Neuronal stem cell (in vitro differentiated cells): ENCODE measurements around the gene LTBP4.

Experiments
- DNase-seq: peaks from one replicate; pipeline ENCODE4 v3.0.0-alpha.2; 2013; ENCODE audit warnings: low spot score
- H2AFZ ChIP-seq: one replicate; pipeline ENCODE4 v1.6.1; 2013; ENCODE audit warnings: mild to moderate bottlenecking, low read length, inconsistent platforms
- H2AK5ac ChIP-seq: 2 replicates; pipeline ENCODE4 v1.6.1; 2013; ENCODE audit warnings: low read depth, mild to moderate bottlenecking, inconsistent platforms, low read length, moderate library complexity, mixed read lengths
- H2BK120ac ChIP-seq: 2 replicates; pipeline ENCODE4 v1.6.1; 2013; ENCODE audit warnings: low read depth, mild to moderate bottlenecking, inconsistent platforms, low read length, moderate library complexity, mixed read lengths
- H2BK12ac ChIP-seq: one replicate; pipeline ENCODE4 v1.6.1; 2013; ENCODE audit warnings: low read length, inconsistent platforms
- H2BK15ac ChIP-seq: 2 replicates; pipeline ENCODE4 v1.6.1; 2013; ENCODE audit warnings: mild to moderate bottlenecking, low read length, inconsistent platforms, mixed read lengths
- H2BK5ac ChIP-seq: one replicate; pipeline ENCODE4 v1.6.1; 2013; ENCODE audit warnings: inconsistent platforms, mild to moderate bottlenecking, low read length, moderate library complexity
- H3K14ac ChIP-seq: one replicate; pipeline ENCODE4 v1.6.1; 2013; ENCODE audit warnings: low read length, inconsistent platforms
- H3K18ac ChIP-seq: 2 replicates; pipeline ENCODE4 v1.6.1; 2013; ENCODE audit warnings: low read length, inconsistent platforms
- H3K23ac ChIP-seq: 2 replicates; pipeline ENCODE4 v1.6.1; 2013; ENCODE audit warnings: low read depth, mild to moderate bottlenecking, mixed read lengths, low read length, inconsistent platforms; ENCODE audit not compliant: poor library complexity
- H3K27ac ChIP-seq: replicated peaks from 3 replicates; pipeline ENCODE4 v1.5.1; 2013; ENCODE audit warnings: low read length, inconsistent platforms
- H3K27me3 ChIP-seq, 3 experiments: 2 replicates each; pipeline ENCODE4 v1.6.1; 2013; ENCODE audit warnings: low read length in 3 of 3, mild to moderate bottlenecking in 2 of 3, inconsistent platforms in 1 of 3, low read depth in 1 of 3, mixed read lengths in 1 of 3, moderate library complexity in 1 of 3; ENCODE audit not compliant: control insufficient read depth in 3 of 3, insufficient read depth in 3 of 3
- H3K36me3 ChIP-seq, 2 donors: replicated peaks in 1 of 2; 2 replicates each; pipeline ENCODE4 v1.6.1; 2013; ENCODE audit warnings: low read length in 2 of 2; ENCODE audit not compliant: control insufficient read depth in 2 of 2, insufficient read depth in 2 of 2
- H3K4ac ChIP-seq: 2 replicates; pipeline ENCODE4 v1.6.1; 2013; ENCODE audit warnings: inconsistent platforms, mild to moderate bottlenecking, low read length, moderate library complexity
- H3K4me1 ChIP-seq, 2 donors: 1 replicate in 1 of 2; 2 replicates in 1 of 2; pipeline ENCODE4 v1.6.1; 2013; ENCODE audit warnings: low read length in 2 of 2, low read depth in 1 of 2; ENCODE audit not compliant: control insufficient read depth in 2 of 2, insufficient read depth in 1 of 2
- H3K4me2 ChIP-seq: one replicate; pipeline ENCODE4 v1.6.1; 2013; ENCODE audit warnings: mild to moderate bottlenecking, low read length, inconsistent platforms; ENCODE audit not compliant: insufficient read depth, poor library complexity, severe bottlenecking
- H3K4me3 ChIP-seq, 2 donors: 2 replicates each; pipeline ENCODE4 v1.5.1; 2013; ENCODE audit warnings: low read length in 2 of 2, mild to moderate bottlenecking in 2 of 2, inconsistent platforms in 1 of 2, moderate library complexity in 1 of 2
- H3K79me1 ChIP-seq: one replicate; pipeline ENCODE4 v1.6.1; 2013; ENCODE audit warnings: low read depth, mild to moderate bottlenecking, inconsistent platforms, low read length, moderate library complexity
- H3K9ac ChIP-seq: one replicate; pipeline ENCODE4 v1.6.1; 2013; ENCODE audit warnings: mild to moderate bottlenecking, low read depth, low read length, inconsistent platforms; ENCODE audit not compliant: poor library complexity
- H3K9me3 ChIP-seq, 2 donors: replicated peaks in 1 of 2; 2 replicates each; pipeline versions ENCODE3 to v1.6.1; 2013; ENCODE audit warnings: low read length in 2 of 2, mild to moderate bottlenecking in 2 of 2, inconsistent platforms in 1 of 2, low read depth in 1 of 2, mixed read lengths in 1 of 2, moderate library complexity in 1 of 2; ENCODE audit not compliant: control insufficient read depth in 2 of 2, insufficient read depth in 1 of 2
- H4K8ac ChIP-seq: one replicate; pipeline ENCODE4 v1.6.1; 2013; ENCODE audit warnings: low read depth, mild to moderate bottlenecking, inconsistent platforms, low read length, moderate library complexity
- H4K91ac ChIP-seq: one replicate; pipeline ENCODE4 v1.6.1; 2013; ENCODE audit warnings: low read length, low read depth, mild to moderate bottlenecking, inconsistent platforms; ENCODE audit not compliant: poor library complexity
- WGBS, 2 donors: extraction: QIAGEN DNeasy Blood & Tissue Kit; methylation state at CpG; one replicate each; pipeline ENCODE4 v1.1.7; 2013; ENCODE audit warnings: missing lambda C conversion rate in 2 of 2, mixed read lengths in 1 of 2; ENCODE audit not compliant: insufficient read length in 2 of 2, insufficient replicate concordance in 1 of 2; ENCODE audit errors: extremely low coverage in 2 of 2; 5-methylcytosine and 5-hydroxymethylcytosine counted together

The LTBP4 gene

DNA sequence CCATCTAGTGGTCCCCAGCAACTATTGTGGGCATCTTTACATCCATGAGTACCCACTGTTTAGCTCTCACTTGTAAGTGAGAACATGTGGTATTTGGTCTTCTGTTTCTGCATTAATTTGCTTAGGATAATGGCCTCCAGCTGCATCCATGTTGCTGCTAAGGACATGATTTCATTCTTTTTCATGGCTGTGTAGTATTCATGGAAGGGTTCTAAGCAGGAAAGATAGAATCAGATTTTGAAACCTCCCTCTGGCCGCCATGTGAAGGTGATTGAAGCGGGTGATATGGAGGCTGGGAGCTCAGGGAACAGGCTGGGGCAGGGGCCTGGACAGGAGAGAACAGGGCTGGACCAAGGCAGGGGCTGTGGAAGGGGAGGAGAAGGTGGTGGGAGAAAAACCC lies 20.1 kb downstream of the LTBP4 start:
- no peak overlapping the region for H2BK120ac ChIP-seq
- H3K36me3 ChIP-seq = peaks cover 14 to 96% of the 10 kb centered on the region in 2 donors
- H3K14ac ChIP-seq = no peak overlapping the region
- peaks cover 0 to 7% of the 10 kb centered on the region in 2 donors for H3K4me1 ChIP-seq
- peaks cover 2% of the 10 kb centered on the region for H3K79me1 ChIP-seq
- no peak overlapping the region for H3K18ac ChIP-seq
- WGBS, 2 donors = no CpG with 5 or more reads among the region's 2 CpGs
- H4K8ac ChIP-seq = no peak overlapping the region
- H3K4me3 ChIP-seq = no peak overlapping the region
- H3K4ac ChIP-seq = no peak overlapping the region
- H3K27ac ChIP-seq = no peak overlapping the region
- H2AFZ ChIP-seq = no peak overlapping the region
- H4K91ac ChIP-seq = no peak overlapping the region
- no peak overlapping the region for H2AK5ac ChIP-seq
- no peaks in the 10 kb centered on the region for H3K9me3 ChIP-seq
- H3K4me2 ChIP-seq = no peak overlapping the region
- no peaks in the 10 kb centered on the region for H3K27me3 ChIP-seq
- H3K9ac ChIP-seq = no peak overlapping the region
- DNase-seq = no peak
- H2BK12ac ChIP-seq = no peak overlapping the region
- H2BK5ac ChIP-seq = no peak overlapping the region
- H3K23ac ChIP-seq = no peak overlapping the region
- H2BK15ac ChIP-seq = no peak overlapping the region

DNA sequence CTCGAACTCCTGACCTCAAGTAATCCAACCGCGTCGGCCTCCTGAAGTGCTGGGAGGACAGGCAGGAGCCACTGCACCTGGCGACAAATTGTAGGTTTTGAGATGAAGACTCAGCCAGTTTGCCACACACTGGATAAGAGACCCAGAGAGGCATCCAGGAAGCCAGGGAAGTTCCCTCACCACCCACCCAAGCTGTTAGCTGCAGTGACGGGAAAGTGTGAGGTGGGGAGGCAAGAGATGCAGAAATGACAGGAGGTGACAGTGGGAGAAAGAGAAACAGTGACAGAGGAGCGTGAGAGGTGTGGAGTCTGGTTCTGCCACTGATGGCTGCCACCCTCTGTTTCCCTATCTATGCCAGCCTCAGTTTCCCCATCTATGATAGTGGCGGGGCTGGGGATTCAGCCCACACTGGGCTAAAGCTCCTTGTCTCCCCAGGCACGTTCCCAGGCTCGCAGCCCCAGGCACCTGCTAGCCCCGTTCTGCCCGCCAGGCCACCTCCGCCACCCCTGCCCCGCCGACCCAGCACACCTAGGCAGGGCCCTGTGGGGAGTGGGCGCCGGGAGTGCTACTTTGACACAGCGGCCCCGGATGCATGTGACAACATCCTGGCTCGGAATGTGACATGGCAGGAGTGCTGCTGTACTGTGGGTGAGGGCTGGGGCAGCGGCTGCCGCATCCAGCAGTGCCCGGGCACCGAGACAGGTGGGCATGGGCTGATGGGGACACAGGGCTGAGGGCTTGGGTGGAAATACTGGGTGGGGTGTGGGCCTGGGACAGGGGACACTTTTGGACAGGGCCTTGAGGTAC lies 21.0 kb downstream of the LTBP4 start:
- no peak overlapping the region for H2AK5ac ChIP-seq
- peak overlapping the region; percentile 78 for H3K23ac ChIP-seq
- H3K9me3 ChIP-seq = no peaks in the 10 kb centered on the region
- peaks cover 2% of the 10 kb centered on the region for H3K79me1 ChIP-seq
- no peak overlapping the region for H3K27ac ChIP-seq
- H2BK15ac ChIP-seq = peak overlapping the region; percentile 46
- no peak overlapping the region for H2BK120ac ChIP-seq
- peaks cover 14 to 96% of the 10 kb centered on the region in 2 donors for H3K36me3 ChIP-seq
- H3K4me1 ChIP-seq = peaks cover 0 to 7% of the 10 kb centered on the region in 2 donors
- no peak for DNase-seq
- no CpG with 5 or more reads among the region's 24 CpGs for WGBS, 2 donors
- no peak overlapping the region for H3K4me3 ChIP-seq
- no peaks in the 10 kb centered on the region for H3K27me3 ChIP-seq
- H4K8ac ChIP-seq = no peak overlapping the region
- H2AFZ ChIP-seq = no peak overlapping the region
- no peak overlapping the region for H3K4ac ChIP-seq
- H3K14ac ChIP-seq = peak overlapping the region; percentile 60
- no peak overlapping the region for H3K4me2 ChIP-seq
- H2BK5ac ChIP-seq = no peak overlapping the region
- H3K18ac ChIP-seq = no peak overlapping the region
- H4K91ac ChIP-seq = no peak overlapping the region
- H3K9ac ChIP-seq = no peak overlapping the region
- peak overlapping the region; percentile 25 for H2BK12ac ChIP-seq

DNA sequence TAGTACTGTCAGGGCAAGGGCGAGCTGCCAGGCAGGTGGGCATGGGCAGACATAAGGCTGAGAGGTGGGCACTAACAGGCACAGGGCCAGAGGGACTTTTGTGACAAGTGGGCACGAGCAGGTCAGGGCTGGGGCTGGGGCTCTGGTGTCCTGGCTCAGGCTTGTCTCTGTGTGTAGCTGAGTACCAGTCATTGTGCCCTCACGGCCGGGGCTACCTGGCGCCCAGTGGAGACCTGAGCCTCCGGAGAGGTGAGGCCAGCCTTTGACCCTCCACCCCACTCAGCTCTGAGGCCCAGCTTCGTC lies 21.6 kb downstream of the LTBP4 start:
- Histone ChIP-seq H3K23ac (no peak overlapping the region), H3K27ac (no peak overlapping the region), H4K91ac (no peak overlapping the region), H2BK12ac (no peak overlapping the region), H3K18ac (no peak overlapping the region), H3K9ac (no peak overlapping the region), H2AK5ac (no peak overlapping the region), H3K14ac (peak overlapping the region; percentile 60), H2AFZ (no peak overlapping the region), H3K4me3 (no peak overlapping the region), H3K36me3 (peaks cover 17 to 97% of the 10 kb centered on the region in 2 donors), H3K4me1 (peaks cover 0 to 7% of the 10 kb centered on the region in 2 donors), H4K8ac (no peak overlapping the region), H3K4ac (no peak overlapping the region), H2BK15ac (peak overlapping the region; percentile 46), H3K9me3 (no peaks in the 10 kb centered on the region), H3K79me1 (peaks cover 2% of the 10 kb centered on the region), H2BK5ac (no peak overlapping the region), H3K27me3 (no peaks in the 10 kb centered on the region), H2BK120ac (no peak overlapping the region), H3K4me2 (no peak overlapping the region)
- WGBS, 2 donors = no CpG with 5 or more reads among the region's 7 CpGs
- DNase-seq = no peak

DNA sequence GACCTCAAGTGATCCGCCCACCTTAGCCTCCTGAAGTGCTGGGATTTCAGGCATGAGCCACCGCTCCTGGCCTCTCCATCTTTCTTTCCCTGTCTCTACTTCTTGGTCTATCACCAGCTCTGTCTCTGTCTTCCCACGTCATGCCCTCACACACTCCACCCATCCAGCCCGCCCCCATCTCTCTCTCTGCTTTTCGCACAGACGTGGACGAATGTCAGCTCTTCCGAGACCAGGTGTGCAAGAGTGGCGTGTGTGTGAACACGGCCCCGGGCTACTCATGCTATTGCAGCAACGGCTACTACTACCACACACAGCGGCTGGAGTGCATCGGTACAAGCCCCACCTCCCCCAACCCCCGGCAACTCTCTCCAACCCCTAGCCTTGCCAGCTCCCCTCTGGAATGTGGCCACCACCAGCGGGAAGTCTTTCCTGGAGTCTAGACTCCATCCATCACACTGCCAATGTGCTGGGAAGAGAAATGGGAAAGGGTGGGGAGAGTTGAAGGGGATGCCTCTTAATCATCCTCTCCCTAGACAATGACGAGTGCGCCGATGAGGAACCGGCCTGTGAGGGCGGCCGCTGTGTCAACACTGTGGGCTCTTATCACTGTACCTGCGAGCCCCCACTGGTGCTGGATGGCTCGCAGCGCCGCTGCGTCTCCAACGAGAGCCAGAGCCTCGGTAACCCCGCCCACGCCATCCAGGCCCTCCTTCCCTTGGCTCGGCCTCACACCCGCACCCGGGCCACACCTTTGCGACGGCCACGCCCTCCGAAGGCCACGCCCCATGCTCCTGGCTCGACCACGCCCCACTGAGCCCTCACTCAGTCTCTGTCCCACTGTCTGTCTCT lies 22.5 kb downstream of the LTBP4 start:
- H3K27me3 ChIP-seq = no peaks in the 10 kb centered on the region
- H3K4me2 ChIP-seq = peak overlapping the region; percentile 48
- no peak for DNase-seq
- no peak overlapping the region for H3K4ac ChIP-seq
- H3K9ac ChIP-seq = no peak overlapping the region
- peak overlapping the region; percentile 82 for H3K23ac ChIP-seq
- no peak overlapping the region for H4K91ac ChIP-seq
- H3K4me1 ChIP-seq = peaks cover 0 to 7% of the 10 kb centered on the region in 2 donors
- no peak overlapping the region for H2BK5ac ChIP-seq
- no peaks in the 10 kb centered on the region for H3K9me3 ChIP-seq
- H2AFZ ChIP-seq = no peak overlapping the region
- H3K14ac ChIP-seq = no peak overlapping the region
- H2BK120ac ChIP-seq = no peak overlapping the region
- H4K8ac ChIP-seq = peak overlapping the region; percentile 54
- no CpG with 5 or more reads among the region's 41 CpGs for WGBS, 2 donors
- peak overlapping the region in 1 of 2 donors; percentile 62 for H3K4me3 ChIP-seq
- H3K18ac ChIP-seq = peak overlapping the region; percentile 75
- H2AK5ac ChIP-seq = no peak overlapping the region
- H3K27ac ChIP-seq = no peak overlapping the region
- H2BK12ac ChIP-seq = no peak overlapping the region
- H2BK15ac ChIP-seq = no peak overlapping the region
- peaks cover 2% of the 10 kb centered on the region for H3K79me1 ChIP-seq
- H3K36me3 ChIP-seq = peaks cover 19 to 96% of the 10 kb centered on the region in 2 donors
